Stomach (tissue), 19 donors: Measurements from ENCODE around the gene GDI2. TPM values are rescaled to one million over a fixed set of nuclear protein-coding genes. Genes with fewer than 3 reads are reported as not detected.

Experiments
- DNase-seq, 2 donors: peaks; one replicate each; pipeline versions ENCODE4 v3.0.0 to v3.0.0-alpha.2; 2013 to 2019
- H3K27ac ChIP-seq, 5 donors: fragments of 200-600 bp in 4 of 5; sonication (generic) in 4 of 5; one replicate each; pipeline ENCODE4 v1.5.1; 2013 to 2019; ENCODE audit warnings: mild to moderate bottlenecking in 1 of 5, moderate library complexity in 1 of 5
- H3K27me3 ChIP-seq, 3 donors: fragments of 200-600 bp; sonication (generic); one replicate each; pipeline ENCODE4 v1.5.1; 2017 to 2019; ENCODE audit warnings: mixed run types in 1 of 3
- H3K36me3 ChIP-seq, 4 donors: fragments of 200-600 bp; sonication (generic); 1 replicate in 3 of 4; 2 replicates in 1 of 4; pipeline ENCODE4 v1.5.1; 2016 to 2019
- H3K4me1 ChIP-seq, 4 donors: fragments of 200-600 bp; sonication (generic); one replicate each; pipeline ENCODE4 v1.5.1; 2016 to 2019
- H3K4me3 ChIP-seq, 4 donors: fragments of 200-600 bp; sonication (generic) in 3 of 4; one replicate each; pipeline ENCODE4 v1.5.1; 2016 to 2019; ENCODE audit warnings: mild to moderate bottlenecking in 1 of 4
- H3K9me3 ChIP-seq, 4 donors: fragments of 200-600 bp; sonication (generic); one replicate each; pipeline ENCODE4 v1.5.1; 2016 to 2019
- CTCF ChIP-seq, 7 experiments: fragments of 450-650 bp in 4 of 7; fragments of 200-600 bp in 3 of 7; sonication (generic) in 3 of 7; IDR thresholded peaks; one replicate each; pipeline ENCODE4 v1.5.1; 2016 to 2019; ENCODE audit warnings: antibody characterized with exemption in 7 of 7, control low read depth in 2 of 7, mild to moderate bottlenecking in 1 of 7
- EP300 ChIP-seq: sonication (generic); formaldehyde crosslinking; IDR thresholded peaks from one replicate; pipeline ENCODE4 v1.6.1; 2017; ENCODE audit warnings: antibody characterized with exemption
- POLR2A ChIP-seq, 4 donors: fragments of 450-650 bp; IDR thresholded peaks; one replicate each; pipeline ENCODE4 v1.6.1; 2016; ENCODE audit warnings: antibody characterized with exemption in 4 of 4, control low read depth in 2 of 4, mild to moderate bottlenecking in 1 of 4, moderate library complexity in 1 of 4
- POLR2AphosphoS5 ChIP-seq, 3 donors: sonication (generic); formaldehyde crosslinking; IDR thresholded peaks; one replicate each; pipeline ENCODE4 v1.6.1; 2016; ENCODE audit warnings: antibody characterized with exemption in 3 of 3
- WGBS, 5 donors: extraction: QIAGEN DNeasy Blood & Tissue Kit in 3 of 5; methylation state at CpG; one replicate each; pipeline versions ENCODE4 v1.1.5 to v1.1.7; 2013 to 2018; 5-methylcytosine and 5-hydroxymethylcytosine counted together
- intact Hi-C: fragments of 100-400 bp; cut with DNase I; formaldehyde crosslinking; loops from one replicate; pipeline ENCODE4 v1.15.1; 2023; ENCODE audit warnings: low total_unique reads
- long read RNA-seq, 10 donors: transcript quantifications; one replicate each; lab custom pipeline, GENCODE V29; 2026
- polyA plus RNA-seq, 3 donors: library from polyadenylated mRNA; stranded (reverse); fragments of 200-250 nt; gene quantifications; one replicate each; pipeline ENCODE4 v1.2.3, GENCODE V29; 2013
- total RNA-seq, 5 donors: library from RNA; depleted of rRNA; stranded (reverse); fragments of >200 nt; gene quantifications; one replicate each; pipeline versions ENCODE4 v1.1.0 to v1.2.3, GENCODE V29; 2014 to 2016
- donor health status: healthy with polysubstance abuse.
- donor health status: Bipolar disorder and iron deficiency.
- donor health status: healthy.

Gene GDI2
- total RNA-seq (100 to 1,000 TPM in 4 of 5 donors, 10 to 100 TPM in 1; 63.4 to 600 (median 187) TPM), polyA plus RNA-seq (100 to 1,000 TPM; 104 to 180 (median 108) TPM)
- long read RNA-seq, donor 1, transcript GDI2-203 (11 exons, 2,412 nt): major isoform, 13 of 21 reads
- long read RNA-seq, donor 1, partial matches to known transcripts: 8 of 21 reads
- long read RNA-seq, donor 1, other reads (novel, unspliced or antisense): 0 of 21 reads
- long read RNA-seq, donor 2, transcript GDI2-203 (11 exons, 2,412 nt): major isoform, 27 of 38 reads
- long read RNA-seq, donor 2, partial matches to known transcripts: 10 of 38 reads
- long read RNA-seq, donor 2, other reads (novel, unspliced or antisense): 0 of 38 reads
- long read RNA-seq, donor 3, transcript GDI2-203 (11 exons, 2,412 nt): major isoform, 15 of 15 reads
- long read RNA-seq, donor 3, partial matches to known transcripts: 0 of 15 reads
- long read RNA-seq, donor 3, other reads (novel, unspliced or antisense): 0 of 15 reads
- long read RNA-seq, donor 4, transcript GDI2-203 (11 exons, 2,412 nt): major isoform, 5 of 5 reads
- long read RNA-seq, donor 4, partial matches to known transcripts: 0 of 5 reads
- long read RNA-seq, donor 4, other reads (novel, unspliced or antisense): 0 of 5 reads
- long read RNA-seq, donor 5, transcript GDI2-203 (11 exons, 2,412 nt): major isoform, 49 of 60 reads
- long read RNA-seq, donor 5, partial matches to known transcripts: 8 of 60 reads
- long read RNA-seq, donor 5, other reads (novel, unspliced or antisense): 0 of 60 reads
- long read RNA-seq, donor 6, transcript GDI2-203 (11 exons, 2,412 nt): major isoform, 76 of 101 reads
- long read RNA-seq, donor 6, partial matches to known transcripts: 25 of 101 reads
- long read RNA-seq, donor 6, other reads (novel, unspliced or antisense): 0 of 101 reads
- long read RNA-seq, donor 7, transcript GDI2-203 (11 exons, 2,412 nt): major isoform, 47 of 56 reads
- long read RNA-seq, donor 7, partial matches to known transcripts: 9 of 56 reads
- long read RNA-seq, donor 7, other reads (novel, unspliced or antisense): 0 of 56 reads
- long read RNA-seq, donor 8, transcript GDI2-203 (11 exons, 2,412 nt): major isoform, 53 of 193 reads
- long read RNA-seq, donor 8, partial matches to known transcripts: 140 of 193 reads
- long read RNA-seq, donor 8, other reads (novel, unspliced or antisense): 0 of 193 reads
- long read RNA-seq, donor 9, transcript GDI2-203 (11 exons, 2,412 nt): major isoform, 22 of 204 reads
- long read RNA-seq, donor 9, partial matches to known transcripts: 182 of 204 reads
- long read RNA-seq, donor 9, other reads (novel, unspliced or antisense): 0 of 204 reads
- long read RNA-seq, donor 10, transcript GDI2-203 (11 exons, 2,412 nt): major isoform, 23 of 23 reads
- long read RNA-seq, donor 10, partial matches to known transcripts: 0 of 23 reads
- long read RNA-seq, donor 10, other reads (novel, unspliced or antisense): 0 of 23 reads

DNA sequence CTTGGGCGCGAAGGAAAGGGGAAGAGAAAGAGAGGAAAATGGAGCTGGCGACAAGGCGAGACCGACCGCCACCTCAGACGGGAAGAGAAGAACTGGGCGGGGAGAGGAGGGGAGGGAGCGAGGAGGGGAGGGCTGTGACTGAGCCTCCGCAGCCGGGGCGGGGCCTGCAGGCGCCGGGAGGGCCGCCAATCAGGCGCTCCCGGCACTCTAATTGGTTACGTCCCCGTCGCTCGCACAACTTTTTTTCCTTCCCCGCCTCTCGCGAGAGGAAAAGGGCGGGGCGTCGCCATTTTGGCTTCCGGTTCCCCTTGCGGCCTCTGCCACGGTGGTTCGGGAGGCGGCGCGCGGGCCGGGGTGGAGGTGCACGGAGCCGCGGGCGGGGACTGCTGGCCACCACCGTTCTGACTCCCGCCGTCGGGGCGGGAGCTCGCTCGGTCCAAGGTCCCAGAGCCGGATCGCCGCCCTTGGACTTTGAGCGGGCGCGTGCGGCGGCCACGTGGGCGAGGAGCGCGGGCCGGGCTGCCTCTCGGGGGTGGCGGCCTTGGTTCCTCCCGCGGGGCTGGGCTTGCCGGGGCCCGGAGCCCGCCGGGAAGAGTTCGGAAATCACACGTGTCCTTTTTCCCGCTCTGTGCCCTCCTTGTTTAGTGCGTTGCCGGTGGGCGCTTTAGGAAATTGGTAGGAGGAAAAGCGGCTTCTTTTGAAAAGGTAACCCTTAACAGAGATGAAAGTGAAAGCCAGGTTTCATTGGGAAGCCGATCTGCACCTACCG, at the start of gene GDI2:
Gene GDI2, minus strand, starts transcription at position 94 of the 769 bp plus-strand sequence. CDS start 176 bp downstream, outside the sequence.
- Histone ChIP-seq H3K27ac (peak within 1 kb of the TSS; percentile 95 to 100 (median 98)), H3K36me3 (no peaks in the 10 kb centered on the region), H3K4me3 (peak within 1 kb of the TSS; percentile 83 to 100 (median 94)), H3K27me3 (no peaks in the 10 kb centered on the region), H3K9me3 (no peaks in the 10 kb centered on the region), H3K4me1 (peaks cover 21 to 52% (median 44%) of the 10 kb centered on the region in 4 donors)
- TF ChIP-seq POLR2AphosphoS5 (IDR thresholded peaks at IDR 0.05) (peak; percentile 66 to 97 (median 95)), POLR2A (IDR thresholded peaks at IDR 0.05) (peak in 2 of 4 donors; percentile 75 to 95), CTCF (IDR thresholded peaks at IDR 0.05) (no peak)
- WGBS, 5 donors: 0 to 1% (median 0%) methylated on average over 44 to 77 of the region's 77 CpGs
- intact Hi-C loops: loop anchor here (10.0 kb wide), 1 partner anchor 61 kb away; no protein-coding TSS in a partner anchor
- peak; percentile 96 to 99 for DNase-seq

- TF ChIP-seq CTCF (IDR thresholded peaks at IDR 0.05) (no peak), POLR2AphosphoS5 (IDR thresholded peaks at IDR 0.05) (no peak), POLR2A (IDR thresholded peaks at IDR 0.05) (no peak), EP300 (no peak)
- intact Hi-C loops: loop anchor here (10.0 kb wide), 1 partner anchor 428 kb away; no protein-coding TSS in a partner anchor
- 89 to 97% (median 96%) methylated on average over 7 of the region's 7 CpGs for WGBS, 5 donors
- Histone ChIP-seq H3K4me1 (peaks cover 0 to 15% (median 0%) of the 10 kb centered on the region in 4 donors), H3K9me3 (no peaks in the 10 kb centered on the region), H3K27ac (no peak overlapping the region), H3K36me3 (peaks cover 0 to 21% (median 0%) of the 10 kb centered on the region in 4 donors), H3K27me3 (no peaks in the 10 kb centered on the region), H3K4me3 (no peak overlapping the region)
- DNase-seq: no peak
Measured at GRCh38 chr10:5862360-5862961, 49.2 kb upstream of the GDI2 start.

DNA sequence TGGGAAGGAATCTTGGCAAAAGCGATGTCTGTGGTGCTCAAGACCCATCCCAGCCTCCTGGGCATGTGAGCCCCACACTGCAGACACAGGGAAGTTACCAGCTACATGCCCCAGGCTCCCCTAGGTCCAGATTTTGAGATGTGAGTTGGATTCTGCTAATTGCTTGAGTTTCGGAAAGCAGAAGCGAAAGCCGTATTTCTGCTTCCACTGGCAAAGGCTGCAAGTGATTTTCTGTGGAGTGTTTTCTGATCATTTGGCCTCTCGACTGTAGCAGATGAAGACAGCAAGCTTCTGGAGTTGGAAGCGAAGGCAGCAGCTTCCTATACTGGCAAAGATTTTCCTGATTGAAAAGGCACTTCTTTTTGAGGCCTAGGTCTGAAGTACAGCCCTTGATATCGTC, 46.8 kb upstream of the GDI2 start:
- WGBS, 5 donors: 83 to 92% (median 89%) methylated on average over 7 of the region's 7 CpGs

More for the DNA sequence above, 46.8 kb upstream of the GDI2 start:
- Histone ChIP-seq H3K4me1 (peaks cover 0 to 15% (median 0%) of the 10 kb centered on the region in 4 donors), H3K4me3 (no peak overlapping the region), H3K27me3 (no peaks in the 10 kb centered on the region), H3K27ac (no peak overlapping the region), H3K36me3 (peaks cover 0 to 21% (median 0%) of the 10 kb centered on the region in 4 donors), H3K9me3 (no peaks in the 10 kb centered on the region)
- intact Hi-C loops: loop anchor here (10.0 kb wide), 1 partner anchor 425 kb away; no protein-coding TSS in a partner anchor
- TF ChIP-seq CTCF (IDR thresholded peaks at IDR 0.05): no peak
- TF ChIP-seq EP300: no peak
- no peak for TF ChIP-seq POLR2AphosphoS5 (IDR thresholded peaks at IDR 0.05)
- no peak for TF ChIP-seq POLR2A (IDR thresholded peaks at IDR 0.05)
- no peak for DNase-seq
